Vagina (tissue), 2 donors: ENCODE results near the gene FBXW5. TPM values are rescaled to one million over a fixed set of nuclear protein-coding genes. Genes with fewer than 3 reads are reported as not detected.

Experiments
- DNase-seq, 2 donors: peaks; one replicate each; pipeline ENCODE4 v3.0.0-alpha.2; 2017; ENCODE audit errors: extremely low spot score in 2 of 2
- H3K27ac ChIP-seq: fragments of 200-600 bp; sonication (generic); one replicate; pipeline ENCODE4 v1.5.1; 2019
- H3K27me3 ChIP-seq: fragments of 200-600 bp; sonication (generic); one replicate; pipeline ENCODE4 v1.5.1; 2019
- H3K36me3 ChIP-seq, 2 donors: fragments of 200-600 bp; sonication (generic); one replicate each; pipeline ENCODE4 v1.5.1; 2017 to 2019
- H3K4me1 ChIP-seq: fragments of 200-600 bp; sonication (generic); one replicate; pipeline ENCODE4 v1.5.1; 2019
- H3K4me3 ChIP-seq, 2 donors: fragments of 200-600 bp; sonication (generic); 1 replicate in 1 of 2; 2 replicates in 1 of 2; pipeline ENCODE4 v1.5.1; 2016 to 2019
- H3K9me3 ChIP-seq: fragments of 200-600 bp; sonication (generic); one replicate; pipeline ENCODE4 v1.5.1; 2019
- CTCF ChIP-seq, 3 experiments: fragments of 450-650 bp in 2 of 3; fragments of 200-600 bp in 1 of 3; sonication (generic) in 1 of 3; IDR thresholded peaks; one replicate each; pipeline ENCODE4 v1.5.1; 2017 to 2019; ENCODE audit warnings: antibody characterized with exemption in 3 of 3, mild to moderate bottlenecking in 2 of 3, moderate library complexity in 2 of 3
- POLR2A ChIP-seq, 2 donors: fragments of 450-650 bp; IDR thresholded peaks; one replicate each; pipeline ENCODE4 v1.6.1; 2017; ENCODE audit warnings: antibody characterized with exemption in 2 of 2, mild to moderate bottlenecking in 2 of 2, moderate library complexity in 2 of 2
- POLR2AphosphoS5 ChIP-seq, 2 donors: sonication (generic); formaldehyde crosslinking; IDR thresholded peaks; one replicate each; pipeline ENCODE4 v1.9.0; 2017; ENCODE audit warnings: antibody characterized with exemption in 2 of 2, mild to moderate bottlenecking in 2 of 2, low read depth in 1 of 2; ENCODE audit not compliant: insufficient read depth in 1 of 2
- intact Hi-C: fragments of 100-400 bp; cut with DNase I; formaldehyde crosslinking; loops from one replicate; pipeline ENCODE4 v1.15.1; 2023
- total RNA-seq: library from RNA; depleted of rRNA; stranded (reverse); fragments of >200 nt; gene quantifications from one replicate; pipeline ENCODE4 v1.2.3, GENCODE V29; 2016

The FBXW5 gene
- total RNA-seq, 1 donor from 2014 or later = 125 TPM

- H3K36me3 ChIP-seq = peaks cover 0 to 29% of the 10 kb centered on the region in 2 donors
- no peak overlapping the region for H3K4me3 ChIP-seq
- no peaks in the 10 kb centered on the region for H3K9me3 ChIP-seq
- H3K27ac ChIP-seq = no peak overlapping the region
- no peak for TF ChIP-seq POLR2AphosphoS5 (IDR thresholded peaks at IDR 0.05; ENCODE audit: insufficient read depth in 1 of 2, low read depth in 1 of 2)
- TF ChIP-seq POLR2A (IDR thresholded peaks at IDR 0.05) = no peak
- no peak for TF ChIP-seq CTCF (IDR thresholded peaks at IDR 0.05)
- intact Hi-C loops = no loop called here
- H3K27me3 ChIP-seq = no peaks in the 10 kb centered on the region
- no peak for DNase-seq
- no peaks in the 10 kb centered on the region for H3K4me1 ChIP-seq
Measured at GRCh38 chr9:136915632-136916329, 28.8 kb downstream of the FBXW5 start.

- H3K27ac ChIP-seq = no peak overlapping the region
- H3K36me3 ChIP-seq = peaks cover 0 to 26% of the 10 kb centered on the region in 2 donors
- no peaks in the 10 kb centered on the region for H3K27me3 ChIP-seq
- TF ChIP-seq CTCF (IDR thresholded peaks at IDR 0.05) (no peak), POLR2A (IDR thresholded peaks at IDR 0.05) (no peak), POLR2AphosphoS5 (IDR thresholded peaks at IDR 0.05; ENCODE audit: insufficient read depth in 1 of 2, low read depth in 1 of 2) (no peak)
- DNase-seq = no peak
- no peaks in the 10 kb centered on the region for H3K9me3 ChIP-seq
- H3K4me1 ChIP-seq = no peaks in the 10 kb centered on the region
- H3K4me3 ChIP-seq = no peak overlapping the region
- intact Hi-C loops = no loop called here
Measured at GRCh38 chr9:136913701-136914438, 30.7 kb downstream of the FBXW5 start.

- no peak for DNase-seq
- Histone ChIP-seq H3K27ac (no peak overlapping the region), H3K27me3 (no peaks in the 10 kb centered on the region), H3K4me1 (no peaks in the 10 kb centered on the region), H3K36me3 (peaks cover 0 to 25% of the 10 kb centered on the region in 2 donors), H3K9me3 (no peaks in the 10 kb centered on the region), H3K4me3 (no peak overlapping the region)
- no peak for TF ChIP-seq CTCF (IDR thresholded peaks at IDR 0.05)
- no peak for TF ChIP-seq POLR2A (IDR thresholded peaks at IDR 0.05)
- no peak for TF ChIP-seq POLR2AphosphoS5 (IDR thresholded peaks at IDR 0.05; ENCODE audit: insufficient read depth in 1 of 2, low read depth in 1 of 2)
- intact Hi-C loops = no loop called here
Measured at GRCh38 chr9:136910901-136911245, 33.7 kb downstream of the FBXW5 start.

GRCh38 chr9:136910197-136910900 is 34.2 kb downstream of the FBXW5 start:
- TF ChIP-seq POLR2A (IDR thresholded peaks at IDR 0.05) = no peak
- no peak for TF ChIP-seq CTCF (IDR thresholded peaks at IDR 0.05)
- TF ChIP-seq POLR2AphosphoS5 (IDR thresholded peaks at IDR 0.05; ENCODE audit: insufficient read depth in 1 of 2, low read depth in 1 of 2) = no peak
- H3K4me1 ChIP-seq = no peaks in the 10 kb centered on the region
- no peaks in the 10 kb centered on the region for H3K27me3 ChIP-seq
- H3K9me3 ChIP-seq = no peaks in the 10 kb centered on the region
- no peak overlapping the region for H3K27ac ChIP-seq
- intact Hi-C loops = no loop called here
- H3K36me3 ChIP-seq = peaks cover 0 to 25% of the 10 kb centered on the region in 2 donors
- no peak for DNase-seq
- H3K4me3 ChIP-seq = no peak overlapping the region
